GM10248 (cell line): ENCODE data around the gene HKDC1.

Experiments used
- CTCF ChIA-PET: fragments of 300-600 bp; sonication (Branson Sonifier 250); formaldehyde crosslinking; extraction: SDS; loops from one replicate; lab custom pipeline; 2021; ENCODE audit warnings: antibody characterized with exemption; lab: Yijun Ruan, JAX
- POLR2A ChIA-PET: fragments of 350-650 bp; sonication (Branson Sonifier 250); formaldehyde crosslinking; extraction: SDS; loops from one replicate; lab custom pipeline; 2020; ENCODE audit warnings: antibody characterized with exemption; lab: Yijun Ruan, JAX
- DNase-seq: peaks from one replicate; pipeline ENCODE4 v3.0.0; 2012; ENCODE audit errors: extremely low spot score
- CTCF ChIP-seq: IDR thresholded peaks from 2 replicates; pipeline ENCODE4 v1.5.1; 2012; ENCODE audit warnings: mild to moderate bottlenecking, low read depth; ENCODE audit errors: extremely low read depth, missing control alignments, control extremely low read depth

The HKDC1 gene

GRCh38 chr10:69228151-69228550 lies 8.0 kb downstream of the HKDC1 start:
- CTCF ChIA-PET = interaction anchor here (1.4 to 2.2 kb wide), 6 partner anchors 10 to 223 kb away, joined by 4 to 15 read pairs (median 6); no protein-coding TSS in a partner anchor
- no peak for DNase-seq
- POLR2A ChIA-PET = no interaction called here
- TF ChIP-seq CTCF = no peak

- CTCF ChIA-PET = interaction anchor here (1.3 to 2.2 kb wide), 6 partner anchors 9 to 225 kb away, joined by 4 to 15 read pairs (median 7); no protein-coding TSS in a partner anchor
Measured at GRCh38 chr10:69229616-69229916, 9.4 kb downstream of the HKDC1 start.

GRCh38 chr10:69230128-69230527 lies 10.0 kb downstream of the HKDC1 start:
- TF ChIP-seq CTCF = no peak
- DNase-seq = no peak
- ChIA-PET POLR2A (no interaction called here), CTCF (interaction anchor here (1.5 to 2.2 kb wide), 2 partner anchors 14 to 225 kb away, joined by 4 to 7 read pairs; no protein-coding TSS in a partner anchor)

More at GRCh38 chr10:69229616-69229916, 9.4 kb downstream of the HKDC1 start:
- no peak for DNase-seq
- TF ChIP-seq CTCF = no peak
- POLR2A ChIA-PET = no interaction called here

- no peak for DNase-seq
- POLR2A ChIA-PET = no interaction called here
- CTCF ChIA-PET = interaction anchor here (1.0 to 8.2 kb wide), 7 partner anchors 10 to 884 kb away, joined by 3 to 80 read pairs (median 4); no protein-coding TSS in a partner anchor
Measured at GRCh38 chr10:69232252-69232651, 12.1 kb downstream of the HKDC1 start.

GRCh38 chr10:69232736-69233480 lies 12.8 kb downstream of the HKDC1 start:
- TF ChIP-seq CTCF = no peak
- no peak for DNase-seq
- ChIA-PET POLR2A (no interaction called here), CTCF (interaction anchor here (1.0 to 8.2 kb wide), 5 partner anchors 9 to 175 kb away, joined by 3 to 80 read pairs (median 4); no protein-coding TSS in a partner anchor)

More at GRCh38 chr10:69232252-69232651, 12.1 kb downstream of the HKDC1 start:
- TF ChIP-seq CTCF = no peak

- no peak for DNase-seq
- POLR2A ChIA-PET = interaction anchor here (0.6 kb wide), 1 partner anchor 8 kb away, joined by 5 read pairs; no protein-coding TSS in a partner anchor
- CTCF ChIA-PET = interaction anchor here (1.0 to 8.2 kb wide), 3 partner anchors 159 to 172 kb away, joined by 3 to 80 read pairs (median 40); no protein-coding TSS in a partner anchor
- TF ChIP-seq CTCF = no peak
Measured at GRCh38 chr10:69234447-69234846, 14.3 kb downstream of the HKDC1 start.
